Head of caudate nucleus (tissue), 42 donors: Measurements from ENCODE around the gene GAD1.

Experiments
- DNase-seq, 42 donors: peaks; one replicate each; pipeline versions ENCODE4 v3.0.0 to v3.0.0-alpha.2; 2020 to 2021; ENCODE audit warnings: mixed read lengths in 7 of 42
- intact Hi-C: fragments of 100-400 bp; cut with DNase I; formaldehyde crosslinking; loops from one replicate; pipeline ENCODE4 v1.15.0; 2022

The GAD1 gene

DNA sequence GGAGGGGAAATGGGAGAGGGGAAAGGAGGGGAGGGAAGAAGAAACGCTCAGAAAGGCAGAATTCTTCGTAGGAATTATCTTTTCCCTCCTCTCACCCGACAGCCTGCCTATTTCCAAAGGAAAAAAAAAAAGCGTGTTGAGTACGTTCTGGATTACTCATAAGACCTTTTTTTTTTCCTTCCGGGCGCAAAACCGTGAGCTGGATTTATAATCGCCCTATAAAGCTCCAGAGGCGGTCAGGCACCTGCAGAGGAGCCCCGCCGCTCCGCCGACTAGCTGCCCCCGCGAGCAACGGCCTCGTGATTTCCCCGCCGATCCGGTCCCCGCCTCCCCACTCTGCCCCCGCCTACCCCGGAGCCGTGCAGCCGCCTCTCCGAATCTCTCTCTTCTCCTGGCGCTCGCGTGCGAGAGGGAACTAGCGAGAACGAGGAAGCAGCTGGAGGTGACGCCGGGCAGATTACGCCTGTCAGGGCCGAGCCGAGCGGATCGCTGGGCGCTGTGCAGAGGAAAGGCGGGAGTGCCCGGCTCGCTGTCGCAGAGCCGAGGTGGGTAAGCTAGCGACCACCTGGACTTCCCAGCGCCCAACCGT, at the start of gene GAD1:
Gene GAD1 (plus strand): TSS at position 384 of the 589 bp plus-strand sequence. CDS start 1,705 bp downstream, outside the sequence.
- intact Hi-C loops, result loop anchor here (5.0 to 10.0 kb wide), 2 partner anchors 442 to 579 kb away; no protein-coding TSS in a partner anchor
- peak; percentile 60 to 96 (median 86) for DNase-seq

DNA sequence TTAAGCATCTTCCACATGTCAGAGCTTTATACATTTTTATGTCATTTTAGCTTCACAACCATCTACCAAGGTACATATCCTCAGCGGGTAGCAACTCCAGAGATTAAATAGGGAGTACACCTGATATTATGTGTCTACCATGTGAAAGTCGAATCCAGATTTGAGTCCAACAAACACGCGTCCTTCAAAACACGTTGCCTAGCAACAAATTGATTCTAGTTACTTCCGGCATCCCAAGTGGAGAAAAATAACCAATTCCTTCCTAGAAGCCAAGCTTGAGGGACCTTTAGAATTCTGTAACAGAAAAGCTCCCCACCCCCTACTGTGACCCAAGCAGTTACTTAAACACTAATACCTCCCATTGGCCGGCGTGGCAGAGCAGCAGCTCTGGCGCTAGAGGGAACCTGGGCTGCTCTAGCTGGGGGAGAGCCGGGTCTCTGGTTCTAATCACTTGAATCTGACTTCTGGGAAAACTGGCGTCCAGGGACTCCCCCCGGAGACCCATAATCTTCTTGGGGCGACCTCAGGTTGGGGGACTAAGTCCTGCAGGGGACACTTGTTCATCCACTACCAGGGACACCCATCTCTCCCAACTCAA, 46.6 kb upstream of the GAD1 start, which contains the start of gene ERICH2:
Gene ERICH2 (plus strand): TSS at position 371 of the 598 bp plus-strand sequence. CDS start 304 bp downstream, outside the sequence.
- DNase-seq, result peak in 35 of 42 donors; percentile 8 to 67 (median 32)
- intact Hi-C loops, result no loop called here

DNA sequence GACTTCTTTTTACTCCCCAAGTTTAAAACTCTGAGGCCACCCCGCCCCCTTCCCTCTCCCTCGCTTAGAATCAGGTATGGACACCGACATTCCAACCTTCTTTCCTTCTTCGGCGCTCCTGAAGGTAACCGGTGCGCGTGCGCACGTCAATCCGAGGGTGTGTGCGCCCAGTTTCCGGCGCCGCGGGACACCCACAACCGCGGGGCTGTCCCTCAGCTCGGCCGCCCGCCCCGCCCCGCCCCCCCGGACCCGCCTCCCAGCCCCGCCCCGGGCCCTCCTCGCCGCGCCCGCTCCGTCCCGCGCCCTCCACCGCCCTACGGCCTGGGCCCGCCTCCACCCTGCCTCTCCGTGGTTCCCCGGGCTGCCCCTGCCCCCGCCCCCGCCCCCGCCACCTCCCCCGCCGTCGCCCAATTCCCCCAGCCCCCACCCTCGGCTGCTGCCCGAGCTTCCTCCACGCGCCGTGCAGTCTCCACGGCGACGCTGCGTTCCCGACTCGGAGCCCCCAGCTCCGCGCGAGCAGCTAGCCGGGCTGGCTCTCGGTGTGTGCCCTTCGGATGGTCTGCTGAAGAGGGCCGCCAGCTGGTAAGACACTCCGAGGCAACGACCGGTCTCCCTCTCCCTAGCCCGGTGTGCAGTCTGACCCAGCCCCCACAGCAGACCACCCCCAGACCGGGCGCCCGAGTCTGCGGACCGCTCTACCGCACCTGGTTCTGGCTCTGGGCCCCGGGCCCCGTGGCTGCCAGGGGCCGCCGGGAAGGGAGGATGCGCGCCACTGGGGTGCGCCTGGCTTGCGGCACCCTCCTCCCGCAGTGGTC, 45.9 kb upstream of the GAD1 start:
- DNase-seq, result peak; percentile 30 to 91 (median 79)
- intact Hi-C loops, result no loop called here

DNA sequence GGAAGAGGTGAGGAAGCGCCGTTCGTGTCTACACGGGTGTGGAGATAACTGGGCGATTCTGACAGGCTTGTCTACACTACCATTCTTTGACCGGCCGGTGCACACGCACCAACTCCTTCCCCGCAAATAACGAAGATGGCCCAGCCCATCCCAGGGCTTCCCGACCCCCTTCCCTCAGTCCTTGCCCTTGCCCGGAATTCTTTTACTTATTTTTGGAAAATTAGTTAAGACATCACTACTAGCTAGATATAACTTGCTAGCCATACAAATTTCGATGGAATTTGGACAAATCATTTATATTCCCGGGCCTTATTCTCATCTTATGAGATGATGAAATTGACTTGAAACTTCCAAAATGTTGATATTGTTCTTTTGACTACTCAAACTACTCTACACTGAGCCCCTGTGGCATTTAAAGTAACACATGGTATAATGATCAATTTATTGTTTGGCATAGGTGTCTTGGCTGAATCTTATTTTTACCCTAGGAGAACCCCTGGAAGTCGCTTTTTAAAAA, 45.2 kb upstream of the GAD1 start:
- no peak for DNase-seq
- intact Hi-C loops, result no loop called here

DNA sequence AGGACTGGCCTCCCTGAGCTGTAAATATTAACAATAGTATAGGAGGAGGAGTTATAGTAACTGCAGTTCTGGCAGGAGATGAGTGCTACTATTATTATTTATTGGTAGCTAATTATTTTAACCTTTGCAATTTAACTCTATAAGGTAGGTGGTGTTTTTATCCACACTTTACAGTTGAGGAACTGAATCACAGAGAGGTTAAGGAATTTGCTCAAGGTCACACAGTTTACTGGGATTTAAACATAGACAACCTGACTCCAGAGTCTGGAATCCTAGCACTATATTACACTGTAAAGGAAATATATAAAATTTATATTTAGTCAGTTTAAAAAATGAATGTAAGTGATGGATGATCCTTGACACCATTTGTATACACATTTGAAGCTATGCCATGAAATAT, 44.4 kb upstream of the GAD1 start:
- DNase-seq, result no peak
- intact Hi-C loops, result no loop called here

DNA sequence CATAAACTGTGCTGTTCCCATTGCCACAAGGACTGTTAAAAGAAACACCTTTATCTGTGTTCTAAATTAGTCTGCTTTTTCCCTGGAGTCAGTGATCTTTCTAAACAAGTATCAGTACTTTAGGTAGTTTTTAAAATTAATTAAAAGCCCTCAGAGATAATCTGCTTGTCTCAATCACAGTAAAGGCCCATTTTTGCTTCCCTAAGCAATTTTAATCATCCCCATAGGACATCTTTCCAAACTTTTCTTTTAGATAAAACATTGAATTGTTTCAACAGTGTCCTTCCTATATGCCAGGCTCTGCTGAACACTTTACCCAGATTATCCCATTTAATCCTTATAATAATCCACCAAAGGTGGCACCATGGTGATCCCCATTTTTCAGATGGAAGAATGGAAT, 42.6 kb upstream of the GAD1 start:
- DNase-seq, result no peak
- intact Hi-C loops, result no loop called here

DNA sequence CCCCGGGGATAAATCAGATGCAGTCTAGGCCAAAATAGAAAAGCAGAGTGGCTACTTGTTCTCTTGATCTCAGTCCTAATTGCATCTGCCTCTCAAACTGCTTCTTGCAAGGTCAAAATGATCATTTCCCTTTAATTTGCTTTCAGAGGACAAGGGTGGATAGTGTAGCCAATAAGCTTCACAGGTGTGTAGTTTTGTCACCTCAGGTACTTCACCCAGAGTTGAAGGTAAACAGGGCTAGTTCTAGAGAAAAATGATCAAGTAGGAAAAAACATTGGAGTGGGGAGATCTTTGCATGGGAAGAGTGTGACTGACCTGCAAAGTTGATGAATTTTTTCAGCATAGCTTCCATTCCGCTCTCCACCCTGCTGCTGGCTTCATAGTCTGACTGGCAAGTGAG, 37.8 kb upstream of the GAD1 start:
- intact Hi-C loops, result no loop called here
- no peak for DNase-seq

DNA sequence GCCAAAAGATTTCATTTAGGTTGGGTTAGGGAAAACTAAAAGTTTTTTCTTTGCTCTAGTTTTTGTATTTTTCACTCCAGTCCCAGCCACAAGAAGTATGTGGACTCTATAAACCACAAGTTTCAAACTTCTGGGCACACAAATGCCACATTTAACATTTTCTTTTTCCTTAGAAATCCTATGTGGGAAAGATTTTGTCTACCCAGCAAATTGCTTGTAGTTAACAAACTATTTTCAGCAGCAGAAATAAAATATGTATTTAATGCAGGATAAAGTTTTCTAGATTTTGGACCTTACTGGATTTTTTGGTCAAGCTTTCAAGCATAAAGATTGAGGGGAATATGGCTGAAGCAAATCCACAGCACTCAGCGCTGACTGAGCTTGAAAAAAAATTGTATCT, 37.4 kb upstream of the GAD1 start:
- DNase-seq, result no peak
- intact Hi-C loops, result no loop called here

DNA sequence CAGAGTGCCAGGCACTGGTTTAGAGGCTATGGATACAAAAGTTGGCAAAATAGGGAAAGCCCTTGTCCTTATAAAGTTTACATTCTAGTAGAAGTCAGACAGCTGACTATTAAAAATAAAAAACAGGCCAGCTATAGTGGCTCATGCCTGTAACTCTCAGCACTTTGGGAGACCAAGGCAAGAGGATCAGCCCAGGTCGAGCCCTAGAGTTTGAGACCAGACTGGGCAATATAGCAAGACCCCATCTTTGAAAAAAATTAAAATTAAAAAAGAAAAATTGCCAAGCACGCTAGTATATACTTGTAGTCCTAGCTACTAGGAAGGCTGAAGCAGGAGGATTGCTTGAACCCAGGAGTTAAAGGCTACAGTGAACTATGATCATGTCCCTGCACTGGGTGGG, 34.0 kb upstream of the GAD1 start:
- no peak for DNase-seq
- intact Hi-C loops, result no loop called here

DNA sequence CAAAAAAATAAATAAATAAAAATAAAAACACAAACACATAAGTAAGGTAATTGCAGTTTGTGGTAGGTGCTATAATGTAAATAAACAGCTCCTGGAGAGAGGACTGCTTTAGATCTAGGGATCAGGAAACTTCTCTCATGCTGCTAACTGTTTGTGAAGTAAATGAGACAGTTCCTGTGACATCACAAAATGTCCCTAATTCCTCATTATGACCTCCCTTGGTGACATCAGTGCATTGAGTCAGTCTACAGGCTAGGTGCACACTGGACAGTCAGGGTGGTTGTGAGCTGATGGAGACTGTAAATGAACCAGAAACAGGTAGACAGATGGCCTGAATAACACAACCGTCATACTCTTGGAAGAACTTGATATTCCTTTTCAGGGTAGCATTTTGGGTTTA, 33.1 kb upstream of the GAD1 start:
- intact Hi-C loops, result no loop called here
- no peak for DNase-seq

DNA sequence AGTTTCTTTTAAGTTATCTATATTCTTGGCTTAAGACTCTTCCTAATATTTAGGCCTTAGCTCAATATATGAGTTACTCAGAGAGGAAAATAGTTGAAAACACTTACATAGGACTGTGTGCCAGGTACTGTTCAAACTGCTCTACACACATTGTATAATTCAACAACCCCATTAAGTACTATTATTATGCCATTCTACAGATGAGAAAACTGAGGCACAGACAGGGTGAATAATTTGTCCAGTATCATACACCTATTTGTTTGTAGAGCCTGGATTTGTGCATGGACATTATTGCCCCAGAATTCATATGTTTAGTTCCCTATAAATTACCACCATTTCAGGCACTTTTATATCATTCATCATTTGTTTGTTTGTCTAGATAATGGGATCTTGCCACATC, 17.7 kb upstream of the GAD1 start:
- intact Hi-C loops, result no loop called here
- no peak for DNase-seq

DNA sequence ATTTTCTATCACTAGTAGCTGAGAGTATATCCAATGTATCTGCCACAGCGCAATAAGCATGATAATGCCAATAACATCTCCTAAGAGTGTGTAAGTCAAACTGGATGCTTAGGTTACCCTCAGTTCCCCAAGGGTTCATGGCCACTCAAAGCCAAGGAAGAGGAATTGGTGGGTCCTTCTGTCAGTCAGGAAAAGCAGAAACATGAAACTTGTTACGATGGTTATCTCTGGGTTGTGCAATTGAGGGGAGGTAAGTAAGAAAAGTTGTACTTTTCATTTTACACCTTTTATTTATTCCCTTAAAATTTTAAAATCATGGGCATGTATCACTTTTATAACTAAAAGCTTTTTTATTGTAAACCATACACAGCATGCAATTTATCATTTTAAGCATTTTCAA, 10.1 kb upstream of the GAD1 start:
- intact Hi-C loops, result no loop called here
- no peak for DNase-seq

DNA sequence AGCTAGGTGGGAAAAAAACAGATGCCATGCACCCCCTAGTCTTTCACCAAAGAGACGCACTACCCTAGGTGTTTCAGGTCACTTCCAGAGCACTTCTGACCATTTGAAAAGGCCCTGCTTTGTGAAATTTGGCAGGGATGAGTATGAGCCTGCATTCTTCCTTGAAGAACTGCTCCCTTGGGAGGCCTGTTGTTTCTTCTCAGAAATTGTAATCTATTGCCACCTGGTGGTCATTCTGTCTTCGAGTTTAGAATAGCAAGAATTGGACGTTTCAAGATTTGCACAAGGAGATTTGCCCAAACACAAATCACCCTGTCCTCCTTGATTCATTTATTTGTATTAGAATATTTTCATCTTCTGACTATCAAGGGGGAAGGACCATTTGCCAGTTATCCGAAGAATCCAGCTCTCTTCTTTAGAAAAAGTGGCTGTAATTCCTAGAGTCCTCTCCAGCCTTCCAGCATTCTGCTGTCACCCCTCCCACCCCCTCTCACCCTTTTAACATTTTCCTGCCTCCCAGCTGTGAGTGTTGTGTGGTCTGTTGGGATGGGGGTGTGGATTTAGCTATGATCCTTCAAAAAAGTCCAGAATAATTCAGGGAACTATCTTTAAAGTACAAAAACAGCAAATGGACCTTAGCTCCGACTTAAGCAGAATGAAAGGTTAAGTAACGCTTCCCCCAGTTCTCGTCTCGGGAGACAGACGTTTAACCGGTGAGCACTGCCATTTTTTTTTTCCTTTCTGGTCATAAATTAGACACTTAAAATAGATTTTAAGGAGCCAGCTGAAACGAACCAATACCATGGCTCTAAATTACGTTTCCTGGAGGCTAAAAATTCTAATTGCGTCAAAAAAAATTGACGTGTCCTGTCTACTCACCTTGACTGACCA, 3.7 kb upstream of the GAD1 start:
- DNase-seq, result peak in 18 of 42 donors; percentile 8 to 84 (median 64)
- intact Hi-C loops, result loop anchor here (2.0 to 10.0 kb wide), 3 partner anchors 326 to 438 kb away; no protein-coding TSS in a partner anchor

DNA sequence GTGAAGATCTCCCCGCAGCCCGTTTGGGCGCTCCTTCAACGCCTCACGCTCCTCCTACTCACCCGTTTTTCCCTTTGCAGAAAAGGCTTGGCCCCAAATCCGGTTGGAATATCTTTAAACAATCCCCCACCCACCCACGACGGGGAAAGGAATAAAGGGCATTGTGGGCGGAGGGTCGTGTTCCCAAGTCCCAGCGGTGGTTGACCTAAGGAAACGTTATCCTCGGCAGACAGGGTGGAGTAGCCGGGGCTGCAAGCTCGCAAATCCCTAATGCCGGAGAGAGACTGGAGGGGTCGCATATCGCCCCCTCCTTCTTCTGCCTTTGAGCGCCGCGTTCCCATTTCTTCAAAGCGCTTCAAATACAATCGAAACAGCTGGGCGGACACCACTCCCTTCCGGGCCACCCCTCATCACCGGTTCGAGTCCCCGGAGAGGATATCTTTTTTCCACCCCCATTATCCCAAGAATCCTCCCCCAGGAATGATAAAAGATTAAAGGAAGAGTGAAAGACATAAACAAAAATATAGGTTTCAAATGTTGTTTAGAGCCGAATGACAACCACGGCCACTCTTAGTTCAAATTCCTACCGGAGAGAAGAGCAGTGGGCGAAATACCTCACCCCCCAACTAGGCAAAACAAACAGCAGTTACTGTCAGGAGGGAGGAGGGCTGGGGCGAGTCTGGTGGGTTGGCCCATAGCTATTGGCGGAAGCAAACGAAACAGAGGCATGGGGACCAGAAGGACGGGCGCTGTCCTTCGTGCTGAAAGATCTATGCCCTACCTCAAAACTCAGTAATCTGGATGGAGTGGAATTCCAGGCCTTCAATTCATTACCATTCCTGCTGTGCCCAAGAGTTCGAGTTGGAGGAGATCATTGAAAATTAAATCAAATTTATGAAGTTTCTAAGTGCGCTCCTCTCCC, 2.8 kb upstream of the GAD1 start:
- intact Hi-C loops, result loop anchor here (2.0 to 10.0 kb wide), 3 partner anchors 327 to 439 kb away; no protein-coding TSS in a partner anchor
- peak in 6 of 42 donors; percentile 16 to 34 (median 24) for DNase-seq

DNA sequence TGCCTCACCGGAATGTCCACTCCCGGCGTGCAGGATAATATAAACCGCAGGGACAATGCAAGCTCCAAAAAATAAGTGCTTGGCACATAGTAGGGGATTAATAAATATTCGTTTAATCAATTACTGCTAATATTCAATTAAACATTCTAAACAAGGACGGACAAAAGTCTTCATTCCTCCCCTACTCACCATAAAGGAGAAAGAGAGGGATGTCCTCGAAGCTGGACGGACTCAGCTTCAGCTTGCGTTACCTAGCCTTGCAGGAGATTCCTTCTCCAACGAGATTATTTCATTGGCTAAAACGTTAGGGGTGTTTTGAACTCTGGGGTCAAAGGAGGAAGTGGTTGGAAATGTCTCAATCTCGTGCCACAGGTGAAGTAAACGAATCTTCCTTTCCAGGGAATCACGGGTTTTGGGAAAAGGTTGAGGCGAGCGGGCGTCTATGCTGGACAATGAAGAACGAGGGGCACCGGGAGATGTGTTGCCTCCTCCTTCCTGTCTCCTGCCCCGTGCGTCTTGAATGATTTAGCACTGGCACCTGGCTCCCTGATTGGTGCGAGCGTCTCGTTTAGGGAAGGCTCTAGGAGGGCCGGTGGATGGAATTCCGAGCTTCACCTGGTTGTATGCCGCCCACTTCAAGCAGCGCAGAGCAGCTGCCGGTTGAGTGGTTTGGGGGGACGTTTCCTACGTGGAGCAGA, 2.0 kb upstream of the GAD1 start:
- peak in 20 of 42 donors; percentile 26 to 68 (median 42) for DNase-seq
- intact Hi-C loops, result loop anchor here (5.0 to 10.0 kb wide), 3 partner anchors 407 to 577 kb away; no protein-coding TSS in a partner anchor

DNA sequence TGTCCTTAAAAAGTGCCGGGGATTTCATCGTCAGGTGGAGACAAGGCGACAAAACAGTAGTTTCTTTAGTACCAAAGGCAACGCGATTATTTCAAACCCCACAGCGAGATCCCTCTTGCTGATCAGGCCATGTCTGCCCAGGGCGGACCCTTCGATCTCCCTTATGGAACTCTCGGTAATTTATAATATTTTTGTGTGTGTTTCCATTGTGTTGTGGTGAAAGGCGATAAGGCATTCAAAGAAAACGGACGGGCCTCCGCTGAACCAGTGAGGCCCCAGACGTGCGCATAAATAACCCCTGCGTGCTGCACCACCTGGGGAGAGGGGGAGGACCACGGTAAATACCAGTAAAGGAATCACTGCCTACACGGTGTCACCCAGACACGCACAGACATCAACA, 1.4 kb upstream of the GAD1 start:
- intact Hi-C loops, result loop anchor here (5.0 to 10.0 kb wide), 2 partner anchors 441 to 578 kb away; no protein-coding TSS in a partner anchor
- peak in 2 of 42 donors; percentile 15 to 19 for DNase-seq
